Retina (tissue), 1 donor: ENCODE data around the gene EYS.

ENCODE experiments used
- DNase-seq: peaks from one replicate; pipeline ENCODE4 v3.0.0-alpha.2; 2016

EYS gene

DNA sequence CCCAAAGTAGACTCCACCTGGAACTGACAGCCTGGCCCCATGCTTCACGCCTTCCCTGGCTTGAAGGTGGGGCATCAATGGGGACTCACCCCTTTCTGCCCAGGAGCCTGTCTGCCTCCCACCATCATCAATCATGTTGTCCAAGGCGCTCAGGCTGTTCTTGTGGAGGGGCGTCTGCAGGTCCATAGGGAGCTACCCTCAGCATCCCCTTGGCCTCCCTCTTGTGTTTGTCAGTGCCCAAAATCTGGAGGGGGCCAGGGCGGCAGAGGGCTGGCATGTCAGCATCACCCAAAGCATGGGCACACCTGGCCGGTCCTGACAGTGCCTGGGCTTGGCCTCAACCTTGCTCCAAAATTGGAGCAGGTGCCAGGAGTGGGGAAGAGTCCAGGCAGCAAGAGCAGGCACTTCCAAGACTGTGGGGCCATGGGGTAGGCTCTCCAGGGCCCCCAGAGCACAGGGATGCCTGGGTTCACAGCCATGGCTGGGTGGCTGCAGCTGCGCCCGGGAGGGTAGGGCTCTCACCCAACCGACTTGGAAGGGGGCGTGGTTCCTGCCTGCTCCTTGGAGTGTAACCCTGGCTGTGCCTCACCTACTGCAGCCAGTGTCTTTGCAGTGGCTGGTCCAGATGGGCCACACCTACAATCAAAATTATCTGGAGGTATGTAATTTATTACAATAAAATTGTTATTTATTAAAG, 903.4 kb downstream of the EYS start:
- DNase-seq: no peak

GRCh38 chr6:64792534-64792933, 914.5 kb downstream of the EYS start:
- DNase-seq: no peak

DNA sequence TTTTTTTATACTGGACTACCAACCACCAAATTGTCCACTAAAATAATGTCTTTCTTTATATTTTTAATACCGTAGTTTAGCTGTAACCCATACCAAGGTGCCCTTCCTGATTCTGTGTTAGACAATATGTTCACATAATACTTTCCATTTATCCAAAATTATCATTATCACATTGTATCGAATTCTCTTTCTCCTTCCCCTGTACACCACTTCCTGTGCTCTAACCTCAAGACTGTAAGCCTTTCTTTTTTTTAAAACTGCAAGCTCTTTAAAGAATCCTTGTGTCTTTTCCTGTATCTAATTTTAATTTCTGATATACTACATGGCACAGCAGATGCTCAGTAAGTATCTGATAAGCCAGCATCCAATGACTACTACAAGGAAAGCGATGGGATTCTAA, 917.5 kb downstream of the EYS start:
- DNase-seq: no peak

- no peak for DNase-seq
These were observed 920.3 kb downstream of the EYS start for GRCh38 chr6:64786736-64787135.

GRCh38 chr6:64782877-64783276, 924.1 kb downstream of the EYS start:
- no peak for DNase-seq

DNA sequence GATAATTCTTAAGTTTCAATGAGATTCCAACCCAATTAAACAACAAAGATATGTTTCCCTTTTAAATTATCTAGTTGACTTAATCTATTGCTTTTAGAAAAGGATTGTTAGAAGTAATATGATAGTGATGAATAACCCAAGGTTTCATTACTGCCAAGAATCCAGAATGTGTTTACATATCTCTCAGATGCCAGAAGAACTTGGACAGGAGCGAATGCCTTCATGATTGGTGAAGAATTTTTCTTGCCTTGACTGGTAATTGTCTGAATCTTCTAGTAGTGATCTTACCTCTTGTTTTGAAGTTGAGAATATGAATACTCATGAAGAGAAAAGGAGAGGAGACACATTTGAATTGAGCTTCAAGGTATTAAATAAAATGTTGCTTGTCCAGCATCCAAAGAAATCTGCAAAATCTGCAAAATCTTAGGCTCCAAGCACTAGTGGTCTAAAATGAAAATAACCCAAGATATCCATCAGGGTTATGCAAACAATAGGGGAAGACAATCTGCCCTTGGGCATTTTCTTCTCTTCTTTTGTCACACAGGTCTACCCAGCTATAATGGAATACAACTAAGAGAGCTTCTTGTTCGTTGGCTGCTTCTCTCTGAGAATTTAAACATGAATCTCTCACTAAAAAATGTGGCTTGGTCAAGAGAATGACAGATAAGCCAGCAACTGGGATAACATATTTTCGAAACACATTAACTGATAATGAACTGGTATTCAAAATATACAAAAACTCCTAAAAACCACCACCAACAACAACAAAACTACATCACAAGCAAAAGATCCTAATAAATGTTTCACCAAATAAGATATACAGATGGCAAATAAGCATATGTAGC, 928.9 kb downstream of the EYS start:
- DNase-seq: no peak

- DNase-seq: no peak
These were observed 930.7 kb downstream of the EYS start for GRCh38 chr6:64776359-64776758.

DNA sequence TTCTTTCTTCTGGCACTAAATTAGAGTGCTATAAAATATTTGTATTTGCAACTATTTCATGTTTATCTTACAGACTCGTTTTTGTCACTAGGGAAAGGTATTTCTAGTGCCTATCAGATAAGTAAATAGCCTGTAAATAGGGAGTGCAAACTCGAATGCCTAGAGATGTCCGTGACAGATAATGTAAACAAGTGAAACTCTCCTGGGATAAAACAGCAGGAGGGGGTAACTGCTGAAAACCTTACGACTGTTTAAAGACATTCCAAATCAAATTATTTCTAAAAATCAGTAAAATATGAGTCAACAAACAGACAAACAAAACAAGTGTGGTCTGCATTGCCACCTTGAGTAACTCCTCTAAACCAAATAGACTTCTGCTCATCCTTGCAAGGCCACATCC, 932.1 kb downstream of the EYS start:
- no peak for DNase-seq

DNA sequence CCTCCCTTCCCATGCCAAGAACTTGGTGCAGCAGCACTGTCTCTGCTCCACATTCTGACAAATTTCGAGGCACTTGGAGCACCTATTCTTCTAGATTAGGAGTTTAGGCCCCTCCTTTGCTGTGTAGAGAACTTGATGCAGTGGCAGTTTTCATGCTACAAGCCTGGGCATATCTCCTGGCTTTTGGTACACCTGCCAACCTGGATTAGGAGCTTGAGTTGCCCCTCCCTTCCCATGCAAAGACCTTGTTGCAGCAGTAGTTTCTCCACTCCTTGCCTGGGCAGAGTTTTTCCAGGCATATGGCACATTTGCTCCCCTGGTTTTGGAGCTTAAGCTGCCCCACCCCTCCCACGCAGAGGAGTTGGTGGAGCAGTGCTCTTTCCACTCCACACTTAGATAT, 956.1 kb downstream of the EYS start:
- no peak for DNase-seq

GRCh38 chr6:64737418-64737817, 969.6 kb downstream of the EYS start:
- DNase-seq: no peak

DNA sequence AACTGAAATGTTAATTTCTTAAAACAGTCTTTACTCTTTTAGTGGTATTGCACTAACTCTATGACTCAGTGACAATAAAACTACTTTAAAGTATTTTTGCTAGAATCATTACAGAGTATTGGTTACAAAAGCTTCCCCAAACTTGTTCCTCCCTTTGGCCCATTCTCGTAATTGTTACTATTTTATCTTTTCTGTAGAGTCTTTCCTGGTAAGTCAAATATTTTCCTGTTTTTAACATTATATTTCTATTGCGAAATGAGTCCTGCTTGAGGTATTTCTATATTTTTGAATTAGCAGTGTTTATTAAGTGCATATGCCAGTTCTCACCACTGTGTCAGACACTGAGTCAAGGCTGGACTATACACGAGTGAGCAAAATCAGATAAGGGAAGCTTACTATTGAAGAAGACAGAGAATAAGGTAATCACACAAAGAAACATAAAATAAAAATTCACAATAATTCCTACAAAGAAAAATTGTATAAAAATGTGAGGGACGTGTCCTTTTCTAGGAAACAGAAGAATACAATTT, 970.5 kb downstream of the EYS start:
- no peak for DNase-seq

- DNase-seq: no peak
These were observed 973.6 kb downstream of the EYS start for GRCh38 chr6:64733433-64733832.

DNA sequence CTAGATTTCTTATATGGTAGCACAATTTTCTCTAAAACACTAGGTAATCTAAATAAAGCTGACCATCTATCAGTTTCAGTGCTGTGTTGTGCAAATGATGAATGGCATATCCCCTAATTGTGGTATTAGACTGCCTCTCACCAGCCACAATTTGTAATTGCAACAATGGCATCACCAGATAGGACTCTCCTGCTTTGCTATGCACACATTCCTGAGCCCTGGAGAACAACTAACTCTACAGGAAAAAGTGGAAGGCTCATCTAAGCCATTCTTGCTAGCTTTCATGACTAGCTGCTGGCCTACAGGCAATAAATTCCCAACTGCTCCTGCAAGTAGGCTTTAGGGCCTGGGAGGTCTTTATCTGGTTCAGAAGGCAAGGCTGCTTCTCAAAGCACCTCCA, 974.1 kb downstream of the EYS start:
- no peak for DNase-seq

- no peak for DNase-seq
These were observed 977.5 kb downstream of the EYS start for GRCh38 chr6:64729522-64729921.

DNA sequence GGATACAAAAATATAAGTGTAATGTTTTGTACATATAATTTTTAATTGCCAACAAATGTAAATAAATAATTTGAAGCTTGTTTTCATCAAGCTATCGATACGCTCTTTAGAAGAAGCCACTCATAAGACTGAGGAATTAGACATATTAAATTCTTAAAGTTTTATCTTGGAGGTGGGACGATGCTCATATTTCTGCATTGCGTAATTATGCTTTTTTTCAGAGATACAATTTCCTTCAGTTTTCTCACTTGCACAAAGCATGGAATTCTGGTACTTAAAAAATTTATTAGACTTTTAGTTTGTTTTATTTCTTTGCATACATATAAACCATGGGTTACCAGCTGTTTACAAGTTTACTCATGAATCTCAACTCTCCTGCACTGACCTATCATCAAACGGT, 980.0 kb downstream of the EYS start:
- no peak for DNase-seq

GRCh38 chr6:64724091-64724490, 982.9 kb downstream of the EYS start:
- no peak for DNase-seq

DNA sequence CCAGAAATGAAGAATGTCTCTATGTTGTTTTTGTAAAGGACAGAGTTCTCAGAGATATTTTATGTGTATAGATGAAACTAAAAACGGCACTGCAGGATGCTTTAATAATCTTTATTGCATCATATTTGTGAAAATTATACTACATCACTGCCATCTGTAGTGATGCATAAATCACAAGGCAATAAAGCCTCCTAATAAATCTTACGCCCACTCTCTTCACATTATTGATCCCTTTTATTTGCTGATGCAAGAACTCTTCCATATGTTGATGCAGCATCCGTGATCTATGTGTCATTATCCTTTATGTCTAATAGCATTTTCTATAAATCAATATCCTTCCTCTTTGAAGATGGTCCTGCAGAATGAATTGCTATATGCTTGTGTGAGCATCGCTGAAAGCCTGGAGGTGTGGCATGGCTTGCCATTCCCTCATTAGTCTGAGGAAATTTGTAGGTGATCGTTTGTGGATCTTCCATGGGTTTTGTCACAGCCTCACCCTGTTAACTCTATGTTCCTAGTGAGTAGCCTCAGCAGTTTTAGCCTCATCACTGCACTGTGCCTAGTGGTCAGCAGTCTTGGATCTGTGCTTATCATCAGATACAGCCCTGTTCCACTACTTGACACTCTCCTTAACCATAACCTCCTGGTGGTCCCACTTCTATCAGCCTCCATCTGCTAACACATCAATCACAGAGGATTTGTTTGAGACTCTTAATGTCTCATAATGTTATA, 983.5 kb downstream of the EYS start:
- DNase-seq: no peak

GRCh38 chr6:64721865-64722264, 985.2 kb downstream of the EYS start:
- DNase-seq: no peak

DNA sequence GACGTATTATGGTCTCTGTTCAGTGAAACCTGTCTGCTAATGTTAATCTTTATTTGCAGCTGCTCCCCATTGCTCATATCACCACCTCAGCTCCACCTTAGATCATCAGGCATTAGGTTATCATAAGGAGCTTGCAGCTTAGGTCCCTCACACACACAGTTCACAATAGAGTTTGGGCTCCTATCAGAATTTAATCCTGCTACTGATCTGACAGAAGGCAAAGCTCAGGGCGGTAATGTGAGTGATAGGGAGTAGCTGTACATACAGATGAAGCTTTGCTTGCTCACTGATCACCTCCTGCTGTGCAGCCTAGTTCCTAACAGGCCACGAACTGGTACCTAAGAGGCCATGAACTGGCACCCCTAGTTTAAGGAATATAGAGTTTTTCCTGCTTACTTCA, 989.7 kb downstream of the EYS start:
- no peak for DNase-seq

- DNase-seq: no peak
These were observed 991.4 kb downstream of the EYS start for GRCh38 chr6:64715624-64716023.

GRCh38 chr6:64714073-64714472, 993.0 kb downstream of the EYS start:
- DNase-seq: no peak

GRCh38 chr6:64713175-64713574, 993.9 kb downstream of the EYS start:
- no peak for DNase-seq

DNA sequence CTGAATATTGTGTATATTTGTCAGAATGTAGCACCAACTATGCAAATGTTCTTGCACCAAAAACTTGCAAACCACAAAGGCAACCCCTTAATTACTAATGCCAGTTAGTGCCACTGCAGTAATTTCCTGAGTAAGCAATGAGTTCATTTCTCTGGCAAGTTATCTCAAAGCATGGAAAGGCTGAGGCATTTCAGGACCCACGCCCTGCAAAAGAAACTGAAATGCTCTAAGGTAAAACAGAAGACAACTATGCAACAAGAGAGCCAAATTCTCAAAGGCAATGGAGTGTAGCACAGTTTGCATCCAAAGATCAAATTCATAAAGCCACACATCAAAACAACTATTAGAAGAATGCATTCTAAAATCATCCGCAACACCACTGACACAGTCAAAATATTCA, 994.4 kb downstream of the EYS start:
- no peak for DNase-seq

GRCh38 chr6:64703922-64704321, 1003.1 kb downstream of the EYS start:
- DNase-seq: no peak
